ENCODE data around the gene TICRR. TPM values are rescaled to one million over a fixed set of nuclear protein-coding genes. Genes with fewer than 3 reads are reported as not detected.

TICRR gene
- total RNA-seq, 1 experiment from 2014 or later, result 23.6 TPM

GRCh38 chr15:89616228-89616627 lies 41.0 kb downstream of the TICRR start:
- H3K4me2 ChIP-seq, result no peak overlapping the region
- H3K9me2 ChIP-seq (ENCODE audit: insufficient read depth), result no peaks in the 10 kb centered on the region
- no peak overlapping the region for H3K27ac ChIP-seq
- no peaks in the 10 kb centered on the region for H3K4me1 ChIP-seq (replicated peaks; ENCODE audit: insufficient read depth)
- no peaks in the 10 kb centered on the region for H3K27me3 ChIP-seq (ENCODE audit: insufficient read depth, low read depth)
- DNase-seq, result no peak
- H3K9me3 ChIP-seq (ENCODE audit: insufficient read depth, low read depth), result peaks cover 9% of the 10 kb centered on the region; the same call in 1 of the 2 replicates
- no peaks in the 10 kb centered on the region; the same call in 1 of the 2 replicates for H3K79me2 ChIP-seq (ENCODE audit: low read depth)
- H3K4me3 ChIP-seq, result no peak overlapping the region
- H2AFZ ChIP-seq, result no peak overlapping the region
- BruUV-seq (replicated peaks), result no TSS peak
- peaks cover 37% of the 10 kb centered on the region for H3K36me3 ChIP-seq (ENCODE audit: low read depth)
- peaks cover 8% of the 10 kb centered on the region; the same call in 1 of the 2 replicates for H3F3A ChIP-seq (ENCODE audit: insufficient read depth, low read depth)
- TF ChIP-seq CTCF (conservative IDR thresholded peaks at IDR 0.05) (no peak), EZH2 (IDR thresholded peaks at IDR 0.05; ENCODE audit: low read depth) (no peak)
- CTCF ChIA-PET, result no interaction called here
- POLR2A ChIA-PET (ENCODE audit: unreplicated experiment), result interaction anchor here (0.5 kb wide), 2 partner anchors 364 to 699 kb away, joined by 5 to 8 read pairs; no protein-coding TSS in a partner anchor
- intact Hi-C loops (cut with micrococcal nuclease; ENCODE audit: unreplicated experiment), result no loop called here
- H4K20me1 ChIP-seq (ENCODE audit: insufficient read depth), result no peaks in the 10 kb centered on the region

GRCh38 chr15:89621547-89621946 lies 46.3 kb downstream of the TICRR start:
- Histone ChIP-seq H4K20me1 (ENCODE audit: insufficient read depth) (no peaks in the 10 kb centered on the region), H3F3A (ENCODE audit: insufficient read depth, low read depth) (0 out of 2 replicates have a peak, but pooled peaks cover under 1% of the 10 kb centered on the region), H3K4me1 (replicated peaks; ENCODE audit: insufficient read depth) (no peaks in the 10 kb centered on the region), H2AFZ (no peak overlapping the region), H3K36me3 (ENCODE audit: low read depth) (0 out of 2 replicates have a peak, but pooled peaks cover 15% of the 10 kb centered on the region), H3K9me3 (ENCODE audit: insufficient read depth, low read depth) (no peaks in the 10 kb centered on the region), H3K4me2 (no peak overlapping the region), H3K4me3 (no peak overlapping the region), H3K27me3 (ENCODE audit: insufficient read depth, low read depth) (no peaks in the 10 kb centered on the region), H3K27ac (no peak overlapping the region), H3K9me2 (ENCODE audit: insufficient read depth) (no peaks in the 10 kb centered on the region), H3K79me2 (ENCODE audit: low read depth) (no peaks in the 10 kb centered on the region)
- no TSS peak for BruUV-seq (replicated peaks)
- POLR2A ChIA-PET (ENCODE audit: unreplicated experiment), result interaction anchor here (0.6 kb wide), 1 partner anchor 1136 kb away, joined by 3 read pairs; no protein-coding TSS in a partner anchor
- no peak for TF ChIP-seq CTCF (conservative IDR thresholded peaks at IDR 0.05)
- no peak for TF ChIP-seq EZH2 (IDR thresholded peaks at IDR 0.05; ENCODE audit: low read depth)
- DNase-seq, result no peak
- intact Hi-C loops (cut with micrococcal nuclease; ENCODE audit: unreplicated experiment), result no loop called here
- CTCF ChIA-PET, result interaction anchor here (0.6 kb wide), 1 partner anchor 466 kb away, joined by 3 read pairs; no protein-coding TSS in a partner anchor

GRCh38 chr15:89623165-89623564 lies 47.9 kb downstream of the TICRR start:
- Histone ChIP-seq H3K27me3 (ENCODE audit: insufficient read depth, low read depth) (no peaks in the 10 kb centered on the region), H3F3A (ENCODE audit: insufficient read depth, low read depth) (0 out of 2 replicates have a peak, but pooled peaks cover 9% of the 10 kb centered on the region), H3K36me3 (ENCODE audit: low read depth) (peaks cover 27% of the 10 kb centered on the region; the same call in 1 of the 2 replicates), H3K4me3 (no peak overlapping the region), H3K79me2 (ENCODE audit: low read depth) (no peaks in the 10 kb centered on the region), H2AFZ (no peak overlapping the region), H3K4me2 (no peak overlapping the region), H3K9me2 (ENCODE audit: insufficient read depth) (no peaks in the 10 kb centered on the region), H3K9me3 (ENCODE audit: insufficient read depth, low read depth) (no peaks in the 10 kb centered on the region), H3K4me1 (replicated peaks; ENCODE audit: insufficient read depth) (no peaks in the 10 kb centered on the region), H4K20me1 (ENCODE audit: insufficient read depth) (no peaks in the 10 kb centered on the region), H3K27ac (no peak overlapping the region)
- BruUV-seq (replicated peaks), result no TSS peak
- TF ChIP-seq EZH2 (IDR thresholded peaks at IDR 0.05; ENCODE audit: low read depth) (no peak), CTCF (conservative IDR thresholded peaks at IDR 0.05) (no peak)
- intact Hi-C loops (cut with micrococcal nuclease; ENCODE audit: unreplicated experiment), result no loop called here
- ChIA-PET POLR2A (ENCODE audit: unreplicated experiment) (no interaction called here), CTCF (no interaction called here)
- no peak for DNase-seq
